ENCODE measurements around the gene CENPO. TPM values are rescaled to one million over a fixed set of nuclear protein-coding genes. Genes with fewer than 3 reads are reported as not detected.
"Not testable (repeated sequence)": the region's sequence is repeated elsewhere in the genome, so short reads cannot be mapped to it uniquely, and the experiment has no call there.

The CENPO gene
- total RNA-seq, 1 donor from 2014 or later = 12.9 TPM

DNA sequence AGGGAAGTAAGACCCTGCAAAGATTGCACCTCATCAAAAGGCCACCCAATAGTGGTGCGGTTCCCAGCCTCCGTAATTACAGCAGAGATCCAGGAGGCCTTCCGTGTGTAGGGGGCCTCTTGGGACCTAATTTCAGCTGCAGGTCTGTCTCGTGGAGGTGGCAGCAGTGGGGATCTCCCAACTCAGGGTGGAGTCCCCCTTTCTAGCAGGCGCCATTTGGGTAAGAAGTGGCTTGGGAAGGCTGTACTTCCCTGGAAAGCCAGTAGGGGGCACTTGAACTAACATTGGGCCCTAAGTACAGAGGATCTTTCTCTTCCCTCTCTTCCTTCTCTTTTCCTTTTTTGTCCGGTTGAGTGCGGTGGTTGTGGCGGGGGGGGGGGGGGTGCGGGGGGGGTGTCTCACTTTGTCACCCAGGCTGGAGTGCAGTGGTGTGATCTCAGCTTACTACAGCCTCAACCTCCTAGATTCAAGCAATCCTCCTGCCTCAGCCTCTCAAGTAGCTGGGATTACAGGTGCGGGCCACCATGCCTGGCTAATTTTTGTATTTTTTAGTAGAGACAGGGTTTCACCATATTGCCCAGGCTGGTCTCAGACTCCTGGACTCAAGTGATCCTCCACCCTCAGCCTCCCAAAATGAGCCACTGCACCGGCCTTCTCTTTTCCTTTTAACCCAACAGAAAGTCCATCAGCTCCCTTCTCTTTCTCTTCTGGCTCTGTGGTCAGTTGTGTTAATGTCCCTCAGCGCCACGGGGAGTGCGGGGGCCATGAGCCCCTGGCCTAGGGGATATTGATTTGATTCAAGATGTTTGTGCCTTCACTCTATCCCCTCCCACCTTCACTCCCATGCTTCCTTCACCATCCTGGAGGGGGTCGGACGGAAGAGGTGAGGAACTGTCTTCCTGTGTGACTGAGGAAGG is 32.0 kb downstream of the CENPO start:
- DNase-seq = no peak

DNA sequence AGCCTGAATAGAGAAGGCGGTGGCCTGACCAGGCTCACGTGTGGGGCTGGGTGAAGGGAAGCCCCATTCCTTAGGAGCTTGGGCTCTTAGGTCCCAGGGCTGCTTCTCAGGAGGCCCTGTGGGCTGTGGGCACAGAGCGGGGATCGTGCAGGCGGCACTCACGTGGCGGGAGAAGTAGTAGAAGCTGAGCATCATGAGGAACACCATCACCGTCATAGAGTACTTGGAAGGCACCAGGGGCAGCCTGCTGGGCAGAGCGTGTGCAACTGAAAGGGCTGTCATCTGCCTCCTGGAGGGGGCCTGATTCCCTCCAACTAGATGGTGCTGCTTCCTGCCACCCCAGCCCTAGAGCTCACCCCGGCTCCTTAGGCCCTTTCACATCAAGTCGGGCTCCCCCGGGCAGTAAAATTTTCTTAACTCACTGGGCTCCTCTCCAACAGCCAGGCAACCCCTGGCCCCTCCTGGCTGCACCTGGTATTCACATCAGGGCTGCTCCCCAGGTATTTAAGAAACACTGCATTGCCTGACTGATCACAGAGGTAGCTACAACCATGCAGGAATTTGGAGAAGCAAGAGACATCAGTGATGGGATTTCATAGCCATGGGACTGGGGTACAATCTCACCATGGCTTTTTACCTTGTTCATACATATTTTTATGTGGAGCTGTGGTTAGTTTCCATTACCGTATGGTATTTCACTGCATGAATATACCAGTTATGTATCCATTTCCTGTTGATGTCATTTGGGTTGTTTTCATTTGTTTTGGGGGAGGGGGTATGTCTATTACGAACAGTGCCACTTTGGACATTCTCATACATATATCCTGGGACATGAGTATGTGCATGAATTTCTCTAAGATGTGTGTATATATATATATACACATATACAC is 32.9 kb downstream of the CENPO start:
- DNase-seq = no peak

DNA sequence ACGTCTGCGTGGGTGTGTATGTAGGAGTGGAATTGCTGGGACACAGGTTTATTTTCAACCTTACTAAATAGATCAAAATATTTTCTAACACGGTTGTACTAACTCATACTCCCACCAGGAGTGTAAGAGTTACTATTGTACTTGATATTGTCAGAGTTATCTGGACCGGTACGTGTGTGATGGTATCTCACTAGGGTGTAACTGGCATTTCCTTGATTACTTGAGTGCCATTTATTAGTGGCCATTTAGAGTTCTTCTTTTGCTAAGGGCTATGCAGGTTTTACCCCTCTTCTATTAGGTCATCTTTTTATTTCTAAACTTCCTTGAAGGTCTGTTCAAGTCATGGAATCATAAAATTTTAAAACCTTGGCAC is 33.5 kb downstream of the CENPO start:
- DNase-seq = no peak

DNA sequence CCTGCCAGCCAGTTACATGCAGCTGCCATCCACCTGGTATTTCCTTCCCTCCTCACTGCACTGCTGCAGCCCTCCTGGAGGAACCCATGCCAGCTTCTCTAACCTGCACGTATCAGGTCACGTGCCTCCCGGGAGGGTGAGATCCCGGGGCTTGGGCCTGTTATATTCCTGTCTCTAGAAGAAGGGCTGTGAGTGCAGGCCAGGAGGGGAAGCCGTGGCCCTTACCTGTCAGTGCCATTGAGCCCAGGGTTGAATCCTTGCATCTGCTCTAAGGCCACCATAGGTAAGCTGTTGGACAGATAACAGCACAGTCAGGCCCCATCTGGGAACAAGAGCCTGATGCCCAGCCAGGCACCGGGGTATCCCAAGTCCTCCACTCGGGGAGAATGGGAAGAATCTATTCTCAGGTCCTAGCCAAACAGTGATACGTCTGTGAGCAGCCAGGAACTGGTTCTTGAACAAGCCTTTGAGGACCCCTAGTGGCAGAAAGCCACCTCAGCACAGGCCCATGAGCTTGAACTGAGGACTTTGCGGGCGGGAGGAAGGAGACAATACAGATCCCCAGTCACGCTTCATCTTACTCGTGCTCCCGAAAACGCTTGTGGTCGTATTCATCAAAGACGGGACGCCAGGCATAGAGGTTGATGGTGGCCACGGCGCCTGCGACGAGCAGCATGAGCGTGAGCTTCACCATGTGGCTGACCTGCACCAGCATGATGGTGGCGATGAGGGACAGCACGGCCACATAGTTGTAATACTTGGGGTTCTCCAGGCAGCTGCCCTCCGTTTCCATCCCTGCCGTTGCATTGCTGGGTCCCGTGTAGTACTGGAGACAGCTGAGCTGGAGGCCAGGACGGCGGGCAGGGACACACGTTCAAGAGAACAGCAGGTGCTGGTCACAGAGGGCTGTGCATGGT is 34.4 kb downstream of the CENPO start:
- peak; percentile 96 for DNase-seq

DNA sequence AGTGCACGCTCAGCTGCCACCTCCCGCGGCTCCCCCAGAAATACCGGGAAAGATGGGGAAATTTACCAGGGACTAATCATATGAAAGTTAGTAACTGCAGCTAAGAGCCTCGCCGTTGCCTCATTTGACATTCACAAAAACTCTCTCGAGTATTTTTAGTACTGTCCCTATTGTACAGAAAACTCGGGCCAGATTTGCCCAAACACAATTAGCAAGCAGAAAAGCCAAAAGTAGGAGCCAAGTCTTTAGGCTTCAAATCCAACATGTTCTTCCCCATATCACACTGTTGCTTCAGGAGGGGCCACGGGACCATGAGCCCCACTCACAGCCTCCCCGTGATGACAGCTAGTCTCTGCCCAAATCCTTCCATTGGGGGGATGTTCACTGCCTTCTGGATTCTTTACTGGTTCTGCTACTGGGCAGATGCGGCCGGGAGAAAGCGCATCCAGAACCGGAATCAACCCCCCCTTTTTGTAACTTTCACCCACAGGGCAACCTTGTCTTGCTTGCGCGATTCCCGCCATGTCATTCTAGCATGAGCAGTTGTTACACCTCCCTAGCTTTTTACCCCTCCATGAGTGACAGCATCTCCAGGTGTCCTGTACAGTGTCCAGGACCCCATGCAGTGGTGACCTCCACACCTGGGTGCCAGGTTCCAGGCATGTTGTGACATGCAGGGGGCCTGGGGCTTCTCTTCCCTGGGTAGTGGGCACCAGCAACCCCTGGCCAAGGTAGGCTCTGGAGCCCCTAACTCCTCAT is 35.2 kb downstream of the CENPO start:
- DNase-seq = no peak

DNA sequence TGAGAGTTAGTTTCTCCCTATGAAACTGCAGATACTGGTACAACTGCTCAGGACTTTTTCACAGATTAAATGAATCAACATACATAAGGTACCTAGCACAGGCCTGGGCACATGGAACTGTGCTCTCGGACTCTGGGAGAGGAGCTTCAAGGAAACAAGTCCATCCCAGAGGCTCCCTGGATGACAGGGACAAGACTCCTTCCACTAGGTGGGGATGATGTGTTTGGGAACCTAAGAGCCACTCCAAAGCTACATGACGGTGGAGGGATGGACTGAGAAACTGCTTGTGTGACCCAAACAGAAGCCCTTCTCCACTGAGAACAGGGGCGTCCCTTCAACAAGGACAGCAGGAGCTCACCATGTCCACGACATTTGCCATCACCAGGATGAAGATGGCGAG is 37.1 kb downstream of the CENPO start:
- no peak for DNase-seq

DNA sequence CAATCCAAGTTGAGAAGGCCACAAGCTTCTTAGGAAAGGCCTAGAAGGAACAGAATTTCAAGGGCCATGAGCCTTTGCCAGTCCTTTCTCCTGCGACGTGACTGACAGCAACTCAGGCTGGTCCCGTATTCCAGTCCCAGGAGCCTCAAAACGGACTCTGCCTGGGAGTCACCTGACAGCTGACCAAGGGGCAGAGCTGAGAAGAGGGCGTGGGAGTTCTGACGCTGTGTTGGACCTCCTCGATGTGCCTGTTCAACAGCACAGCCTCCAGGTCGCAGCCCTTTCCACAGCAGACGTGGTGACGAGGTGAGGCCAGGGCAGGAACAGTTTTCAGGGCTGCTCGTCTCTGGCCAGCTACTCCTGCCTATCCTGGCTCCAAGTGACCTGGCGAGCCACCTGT is 37.6 kb downstream of the CENPO start:
- no peak for DNase-seq

DNA sequence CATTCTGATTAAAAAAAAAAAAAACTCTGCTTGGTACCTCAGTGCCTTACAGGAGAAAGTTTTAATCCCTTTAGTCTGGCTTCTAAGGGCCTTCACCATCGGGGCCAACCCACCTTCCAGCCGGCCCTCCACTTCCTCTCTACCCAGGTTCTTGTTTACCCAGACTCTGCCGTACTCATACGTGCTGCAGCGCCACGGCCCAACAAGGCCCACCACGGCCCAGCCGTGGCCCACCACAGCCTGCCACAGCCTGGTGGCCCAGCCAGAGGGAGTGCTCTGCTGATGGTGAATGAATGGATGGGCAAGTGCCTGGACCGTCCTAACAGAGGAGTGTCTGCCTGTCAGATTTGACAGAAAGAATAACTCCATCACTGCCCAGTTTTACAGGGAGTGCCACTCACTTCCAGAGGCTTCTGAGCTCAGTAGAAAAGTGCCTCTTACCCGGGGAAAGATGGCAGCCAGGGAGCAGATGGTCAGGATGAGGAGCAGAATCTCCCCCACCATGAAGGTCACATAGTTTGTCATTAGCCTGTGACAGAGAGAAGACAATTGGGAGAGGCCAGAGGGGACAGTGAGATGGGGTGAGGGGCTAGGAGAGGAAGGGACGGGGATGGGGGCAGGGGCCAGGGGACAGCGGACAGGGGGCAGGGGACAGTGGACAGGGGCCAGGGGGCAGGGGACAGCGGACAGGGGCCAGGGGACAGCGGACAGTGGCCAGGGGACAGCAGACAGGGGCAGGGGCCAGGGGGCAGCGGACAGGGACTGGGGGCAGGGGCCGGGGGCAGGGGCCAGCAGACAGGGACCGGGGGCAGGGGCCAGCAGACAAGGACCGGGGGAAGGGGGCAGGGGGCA is 38.2 kb downstream of the CENPO start:
- no peak for DNase-seq

DNA sequence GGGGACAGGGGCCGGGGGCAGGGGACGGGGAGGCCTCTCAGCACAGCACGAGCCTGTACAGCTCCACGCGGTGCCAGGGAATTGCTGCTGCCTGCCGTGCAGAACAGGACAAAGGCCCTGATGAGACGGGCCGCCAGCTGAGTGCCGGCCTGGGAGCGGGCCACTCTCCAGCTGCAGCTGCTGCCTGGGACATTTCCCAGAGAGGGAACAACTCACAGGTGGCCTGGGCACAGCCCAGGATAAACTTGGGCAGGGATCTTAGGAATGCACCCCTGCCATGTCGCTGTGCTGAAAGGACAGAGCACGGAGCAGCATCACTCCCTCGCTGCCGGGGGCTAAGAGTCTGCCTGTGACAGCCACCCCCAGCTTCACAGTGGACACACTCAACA is 38.8 kb downstream of the CENPO start:
- peak; percentile 91 for DNase-seq

DNA sequence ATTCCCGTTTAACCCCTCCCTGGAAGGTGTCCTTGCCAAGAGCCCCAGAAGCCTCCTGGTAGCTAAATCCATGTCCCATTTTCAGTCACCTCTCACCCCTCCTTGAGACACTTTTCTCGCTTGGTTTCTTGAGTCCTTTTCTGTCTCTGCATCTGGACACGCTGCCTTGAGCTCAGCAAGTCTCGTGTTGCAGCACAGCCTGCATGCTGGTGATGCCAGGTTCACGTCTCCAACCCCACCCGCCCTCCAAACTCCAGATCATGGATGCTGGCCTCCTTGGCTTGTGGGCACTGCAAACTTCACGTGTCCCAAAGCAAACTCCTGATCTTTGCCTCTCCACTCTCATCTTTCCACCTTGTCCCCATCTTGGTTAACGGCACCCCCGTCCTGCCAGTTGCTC is 39.3 kb downstream of the CENPO start:
- DNase-seq = peak; percentile 54

DNA sequence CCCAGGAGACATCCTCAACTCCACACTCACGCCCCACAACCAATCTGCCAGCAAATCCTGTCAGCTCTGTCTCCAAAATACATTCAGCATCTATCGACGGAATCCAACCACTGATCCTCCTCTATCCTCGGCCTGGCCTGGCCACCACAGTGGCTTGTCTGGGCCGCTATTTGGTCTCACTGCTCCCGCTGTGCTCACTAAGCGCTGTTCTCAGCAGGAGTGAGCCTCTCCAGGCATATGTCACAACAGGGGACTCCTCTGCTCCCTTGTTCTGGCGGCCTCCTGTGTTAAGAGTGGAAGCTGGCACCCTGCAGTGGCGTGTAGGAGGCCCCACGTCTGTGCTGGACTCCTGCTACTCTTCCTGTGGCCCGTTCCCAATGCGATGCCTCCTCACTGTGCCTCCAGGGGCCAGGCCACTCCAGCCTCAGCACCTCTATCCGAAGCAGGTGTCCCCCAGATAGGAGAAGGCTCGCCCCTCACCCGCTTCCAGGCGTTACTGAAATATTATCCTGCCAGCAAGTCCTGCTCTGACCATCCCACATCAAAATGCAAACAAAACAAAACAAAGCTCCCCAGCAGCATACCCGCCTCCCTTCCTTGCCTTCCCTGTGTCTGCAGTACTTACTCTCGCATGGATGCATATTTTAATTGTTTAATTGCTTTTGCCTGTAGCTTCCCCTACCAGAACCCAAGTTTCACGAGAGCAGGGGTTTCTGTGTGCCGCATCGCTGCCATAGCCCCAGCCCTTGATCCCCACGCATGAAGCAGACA is 39.9 kb downstream of the CENPO start:
- no peak for DNase-seq

DNA sequence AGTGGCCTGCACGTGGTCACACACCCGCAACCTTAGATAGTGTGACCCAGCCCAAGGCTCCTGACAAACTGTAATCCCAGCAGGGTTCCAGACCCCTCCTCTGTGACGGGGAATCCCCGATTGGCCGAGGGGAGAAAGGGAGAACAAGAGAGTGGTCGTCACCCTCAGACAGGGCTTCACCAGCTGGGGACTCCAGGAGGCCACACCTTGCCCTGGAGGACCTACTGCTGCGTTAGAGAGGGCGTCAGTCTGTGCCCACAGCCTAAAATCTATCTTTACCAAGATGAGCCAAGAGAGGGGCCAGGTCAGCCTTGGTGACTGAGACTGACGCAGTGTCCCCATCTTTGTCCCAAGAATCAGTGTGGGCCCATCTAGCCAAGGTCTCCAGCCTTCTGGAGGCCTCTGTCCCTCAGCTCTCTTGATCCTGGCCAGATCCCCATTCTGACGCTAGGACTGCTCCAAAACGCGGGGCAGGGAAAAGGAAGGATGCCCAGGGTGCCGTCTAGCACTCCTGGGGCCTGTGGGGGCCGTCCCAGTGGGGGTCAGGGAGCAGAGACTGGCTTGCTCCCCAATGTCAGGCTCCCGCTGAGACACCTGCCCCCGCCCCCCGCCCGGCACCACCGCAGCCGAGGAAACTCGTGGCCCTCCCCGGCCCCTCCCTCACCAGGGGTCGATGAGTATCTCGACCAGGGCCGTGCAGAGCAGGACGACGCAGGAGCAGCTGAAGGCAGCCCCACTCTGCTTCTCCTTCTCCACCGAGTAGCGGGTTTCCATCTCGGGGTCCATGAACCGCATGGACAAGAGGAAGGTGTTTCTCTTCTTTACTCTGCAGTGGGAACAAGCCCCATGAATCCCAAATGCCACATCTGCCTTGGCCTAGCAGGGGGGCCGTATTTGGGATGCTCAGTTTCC is 40.9 kb downstream of the CENPO start:
- no peak for DNase-seq

DNA sequence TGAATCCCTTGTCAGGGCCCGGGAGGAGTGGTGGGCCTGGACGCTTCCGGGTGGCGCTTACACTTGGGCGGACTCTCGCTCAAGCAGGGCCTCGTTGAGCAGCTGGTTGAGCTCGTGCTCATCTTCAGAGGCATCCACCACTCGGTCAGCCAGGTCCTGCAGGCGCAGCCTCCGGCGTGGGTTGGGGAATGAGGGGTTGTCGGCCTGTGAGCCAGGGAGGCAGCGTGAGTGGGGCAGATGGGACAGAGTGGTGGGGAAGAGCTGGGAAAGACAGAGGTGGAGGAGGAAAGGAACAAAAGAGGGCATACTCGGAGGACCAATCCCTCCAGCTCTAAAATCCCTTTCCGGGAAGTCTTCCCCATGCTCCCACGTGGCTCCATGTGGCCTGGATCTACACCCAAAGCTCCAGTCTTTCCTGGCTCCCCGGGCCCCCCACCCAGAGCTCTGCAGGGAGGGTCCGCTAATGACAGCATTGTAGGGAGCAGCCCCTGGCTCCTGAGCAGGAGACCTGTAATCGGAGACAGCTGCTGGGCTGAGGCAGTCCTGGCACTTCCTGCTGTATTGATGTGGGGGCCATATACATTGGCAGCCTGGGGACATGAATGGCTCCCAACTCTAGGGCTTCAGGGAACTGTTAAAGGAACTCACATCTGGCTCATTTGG is 41.6 kb downstream of the CENPO start:
- DNase-seq = no peak

DNA sequence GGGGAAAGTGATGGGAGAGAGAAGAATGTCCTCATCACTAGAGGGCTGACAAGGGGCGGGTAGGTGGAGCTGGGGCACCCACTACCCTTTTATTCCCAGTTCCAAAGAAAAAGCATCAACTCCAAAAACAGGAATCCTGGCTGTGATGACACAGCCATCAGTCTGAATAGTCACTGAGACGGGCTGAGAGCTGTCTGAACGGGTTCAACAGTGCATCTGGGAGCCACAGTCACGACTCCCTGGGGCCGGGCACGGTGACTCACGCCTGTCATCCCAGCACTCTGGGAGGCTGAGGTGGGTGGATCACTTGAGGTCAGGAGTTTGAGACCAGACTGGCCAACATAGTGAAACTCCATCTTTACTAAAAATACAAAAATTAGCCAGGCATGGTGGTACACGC is 42.2 kb downstream of the CENPO start:
- not testable (repeated sequence) for DNase-seq

DNA sequence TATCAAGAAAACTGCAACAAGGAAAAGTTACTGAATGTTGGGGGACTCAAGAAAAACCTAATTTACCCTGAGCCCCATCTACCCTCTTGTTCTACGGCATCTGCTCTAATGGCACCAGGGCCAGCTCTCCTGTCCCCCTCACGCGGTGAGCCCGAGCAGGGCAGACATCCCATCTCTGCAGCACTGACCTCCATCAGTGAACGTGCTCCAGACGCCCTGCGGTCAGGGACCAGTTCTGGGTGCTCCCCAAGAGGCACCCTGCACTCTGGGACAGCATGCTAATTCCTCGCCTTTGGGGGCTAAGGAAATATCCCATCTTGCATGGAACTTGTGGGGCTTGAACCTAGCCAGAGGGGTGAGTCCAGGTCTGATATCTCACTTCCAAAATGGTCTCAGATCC is 43.0 kb downstream of the CENPO start:
- DNase-seq = no peak

DNA sequence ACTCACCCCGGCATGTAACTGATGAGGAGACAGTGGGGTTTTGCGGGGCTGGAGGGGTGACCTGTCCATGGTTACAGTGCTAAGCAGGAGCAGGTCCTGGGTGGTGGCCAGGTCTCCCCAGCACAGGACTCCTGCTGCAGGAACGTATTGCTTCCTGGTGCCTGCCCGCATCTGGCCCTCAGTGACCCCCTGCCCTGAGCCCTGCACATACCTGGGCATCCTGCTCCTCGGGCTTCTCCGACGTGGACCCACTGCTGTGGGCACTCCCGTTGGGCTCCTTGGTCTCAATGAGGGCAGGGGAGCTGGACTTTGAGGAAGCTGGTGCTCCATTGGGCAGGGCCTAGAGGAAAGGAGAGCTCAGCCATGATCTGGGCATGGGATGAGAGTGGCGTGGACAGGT is 43.5 kb downstream of the CENPO start:
- no peak for DNase-seq

DNA sequence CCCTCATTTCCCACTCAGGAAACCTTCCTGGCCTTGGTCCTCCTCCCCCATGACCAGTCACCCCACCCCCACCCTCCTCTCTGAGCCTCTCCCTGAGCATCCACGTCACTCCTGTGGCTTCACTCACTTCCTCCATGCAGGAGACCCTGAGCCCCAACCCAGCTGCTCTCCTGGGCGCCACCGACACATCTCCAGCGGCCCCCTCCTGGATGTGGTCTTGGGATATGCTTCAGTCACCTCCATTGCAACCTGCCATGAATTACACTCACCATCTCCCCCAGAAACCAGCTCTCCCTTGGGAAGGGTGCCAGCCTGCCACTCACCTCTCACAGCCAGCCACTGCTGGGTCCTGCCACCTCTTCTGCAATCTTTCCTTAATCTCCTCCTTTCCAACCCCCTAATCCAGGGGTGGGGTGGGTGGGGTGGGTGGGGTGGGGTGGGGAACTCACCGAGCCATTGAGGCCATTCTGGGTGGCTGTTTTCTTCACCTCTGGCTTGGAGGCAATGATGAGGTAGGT is 44.8 kb downstream of the CENPO start:
- no peak for DNase-seq

DNA sequence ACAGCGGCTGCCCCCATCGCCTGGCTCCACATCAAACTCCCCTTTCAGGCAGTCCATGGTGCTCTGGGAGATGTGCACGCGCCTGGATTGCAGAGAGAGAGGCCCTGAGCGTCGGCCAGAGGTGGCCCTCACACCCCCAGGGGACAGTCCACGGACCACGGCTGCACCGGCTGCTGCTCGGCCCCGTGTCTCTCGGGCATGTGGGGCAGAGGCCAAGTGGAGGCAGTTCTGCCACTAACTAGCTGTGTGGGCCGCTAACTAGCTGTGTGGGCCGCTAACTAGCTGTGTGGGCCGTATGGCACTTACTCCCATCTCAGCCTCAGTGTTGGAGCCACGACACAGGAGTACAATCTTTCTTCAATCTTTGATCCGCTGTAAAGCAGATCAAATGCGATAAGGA is 45.3 kb downstream of the CENPO start:
- no peak for DNase-seq

All from tongue (tissue), 2 donors.